LNCaP clone FGC (cell line): Measurements from ENCODE around the gene TTC1.

Source experiments
- DNase-seq: peaks from one replicate; pipeline ENCODE4 v3.0.0-alpha.2; 2011; ENCODE audit warnings: low read depth
- H3K4me3 ChIP-seq: 2 replicates; pipeline ENCODE4 v1.5.1; 2011; ENCODE audit warnings: mild to moderate bottlenecking, low read depth, low read length, control low read depth
- CTCF ChIP-seq: IDR thresholded peaks from 2 replicates; pipeline ENCODE4 v1.5.1; 2012; ENCODE audit warnings: mild to moderate bottlenecking; ENCODE audit not compliant: control insufficient read depth, insufficient read depth; ENCODE audit errors: extremely low read depth

Gene TTC1

GRCh38 chr5:160071516-160071915 is 62.6 kb downstream of the TTC1 start:
- no peak for TF ChIP-seq CTCF
- DNase-seq: no peak
- H3K4me3 ChIP-seq: no peak overlapping the region

GRCh38 chr5:160071916-160072315 is 63.0 kb downstream of the TTC1 start:
- no peak for TF ChIP-seq CTCF
- H3K4me3 ChIP-seq: no peak overlapping the region
- no peak for DNase-seq

GRCh38 chr5:160075073-160075472 is 66.1 kb downstream of the TTC1 start:
- no peak for TF ChIP-seq CTCF
- DNase-seq: no peak
- no peak overlapping the region for H3K4me3 ChIP-seq

GRCh38 chr5:160076997-160077396 is 68.1 kb downstream of the TTC1 start:
- H3K4me3 ChIP-seq: no peak overlapping the region
- TF ChIP-seq CTCF: no peak
- DNase-seq: no peak

GRCh38 chr5:160079753-160080152 is 70.8 kb downstream of the TTC1 start:
- no peak for TF ChIP-seq CTCF
- DNase-seq: no peak
- H3K4me3 ChIP-seq: no peak overlapping the region

- DNase-seq: no peak
- no peak for TF ChIP-seq CTCF
- H3K4me3 ChIP-seq: no peak overlapping the region
These were observed 72.6 kb downstream of the TTC1 start for GRCh38 chr5:160081495-160081894.

GRCh38 chr5:160082614-160083500 is 73.9 kb downstream of the TTC1 start:
- no peak overlapping the region for H3K4me3 ChIP-seq
- DNase-seq: no peak
- no peak for TF ChIP-seq CTCF
